Fibroblast of lung (primary cell): ENCODE data around the gene KCND3. TPM values are rescaled to one million over a fixed set of nuclear protein-coding genes. Genes with fewer than 3 reads are reported as not detected.

ENCODE experiments used
- DNase-seq, 2 donors: peaks; one replicate each; pipeline versions ENCODE4 v3.0.0 to v3.0.0-alpha.2; 2010; ENCODE audit warnings: low read depth in 2 of 2
- H2AFZ ChIP-seq: 2 replicates; pipeline ENCODE4 v1.5.1; 2012; ENCODE audit warnings: low read length, control low read depth, inconsistent platforms
- H3K27ac ChIP-seq: 2 replicates; pipeline ENCODE4 v1.5.1; 2011; ENCODE audit warnings: low read length, control low read depth; ENCODE audit not compliant: insufficient read depth
- H3K27me3 ChIP-seq: 2 replicates; pipeline ENCODE4 v1.5.1; 2011; ENCODE audit warnings: mild to moderate bottlenecking, low read length; ENCODE audit not compliant: control insufficient read depth, insufficient read depth
- H3K36me3 ChIP-seq: 2 replicates; pipeline ENCODE4 v1.5.1; 2011; ENCODE audit warnings: low read length; ENCODE audit not compliant: control insufficient read depth, insufficient read depth
- H3K4me1 ChIP-seq: 2 replicates; pipeline ENCODE4 v1.5.1; 2011; ENCODE audit warnings: low read length; ENCODE audit not compliant: control insufficient read depth, insufficient read depth; ENCODE audit errors: extremely low read depth
- H3K4me2 ChIP-seq: 2 replicates; pipeline ENCODE4 v1.5.1; 2011; ENCODE audit warnings: low read length, control low read depth; ENCODE audit not compliant: insufficient read depth; ENCODE audit errors: extremely low read depth
- H3K4me3 ChIP-seq, 4 experiments: fragments of 200-600 bp in 1 of 4; sonication (generic) in 1 of 4; replicated peaks in 1 of 4; 2 replicates each; pipeline ENCODE4 v1.5.1; 2011 to 2016; ENCODE audit warnings: low read length in 4 of 4, low read depth in 3 of 4, mild to moderate bottlenecking in 3 of 4, control low read depth in 2 of 4, inconsistent platforms in 1 of 4, mixed read lengths in 1 of 4; ENCODE audit not compliant: insufficient read depth in 1 of 4; ENCODE audit errors: control extremely low read depth in 1 of 4
- H3K79me2 ChIP-seq: 2 replicates; pipeline ENCODE4 v1.5.1; 2012; ENCODE audit warnings: mild to moderate bottlenecking, low read length, inconsistent platforms; ENCODE audit not compliant: control insufficient read depth, insufficient read depth
- H3K9ac ChIP-seq: 2 replicates; pipeline ENCODE4 v1.5.1; 2011; ENCODE audit warnings: mild to moderate bottlenecking, low read length, control low read depth; ENCODE audit not compliant: insufficient read depth
- H3K9me3 ChIP-seq: 2 replicates; pipeline ENCODE4 v1.5.1; 2012; ENCODE audit warnings: low read depth, low read length; ENCODE audit not compliant: control insufficient read depth, insufficient read depth
- H4K20me1 ChIP-seq: 2 replicates; pipeline ENCODE4 v1.5.1; 2011; ENCODE audit warnings: low read length; ENCODE audit not compliant: control insufficient read depth, insufficient read depth; ENCODE audit errors: extremely low read depth
- CTCF ChIP-seq, 2 donors: IDR thresholded peaks in 1 of 2; conservative IDR thresholded peaks in 1 of 2; 1 replicate in 1 of 2; 2 replicates in 1 of 2; pipeline ENCODE4 v1.5.1; 2011 to 2012; ENCODE audit warnings: low read length in 2 of 2, control low read depth in 1 of 2, inconsistent platforms in 1 of 2, low read depth in 1 of 2, mild to moderate bottlenecking in 1 of 2
- EZH2 ChIP-seq: IDR thresholded peaks from 2 replicates; pipeline ENCODE4 v1.5.1; 2012; ENCODE audit warnings: low read length, control low read depth, mild to moderate bottlenecking; ENCODE audit errors: missing control alignments
- polyA plus RNA-seq, 2 donors: library from polyadenylated mRNA; depleted of rRNA in 1 of 2; stranded (reverse) in 1 of 2; unstranded in 1 of 2; fragments of >200 nt; gene quantifications; 2 replicates each; pipeline ENCODE4 v1.2.1, GENCODE V29; 2011 to 2012; ENCODE audit warnings: missing spikeins in 1 of 2
- total RNA-seq: library from RNA; depleted of rRNA; stranded (reverse); fragments of >200 nt; gene quantifications from 2 replicates; pipeline ENCODE4 v1.2.1, GENCODE V29; 2014

The KCND3 gene
- total and polyA plus RNA-seq, 2 donors (not counting 1 experiment from before 2014, with no cell fraction given): 0.66 to 9.3 TPM

GRCh38 chr1:111736548-111737215 is 252.8 kb downstream of the KCND3 start:
- no peaks in the 10 kb centered on the region for H3K9me3 ChIP-seq
- H3K36me3 ChIP-seq: peaks cover 2% of the 10 kb centered on the region
- peak overlapping the region; percentile 83 for H3K27ac ChIP-seq
- H3K9ac ChIP-seq: peak overlapping the region; percentile 97
- H2AFZ ChIP-seq: no peak overlapping the region
- no peaks in the 10 kb centered on the region for H4K20me1 ChIP-seq
- peak overlapping the region; percentile 73 for H3K4me2 ChIP-seq
- peaks cover 44% of the 10 kb centered on the region for H3K79me2 ChIP-seq
- no peaks in the 10 kb centered on the region for H3K27me3 ChIP-seq
- DNase-seq: peak; percentile 16 to 58
- TF ChIP-seq EZH2 (no peak), CTCF (conservative IDR thresholded peaks at IDR 0.05 in 1 of 2, IDR thresholded peaks at IDR 0.05 in 1 of 2; ENCODE audit: low read depth in 1 of 2, low read length in 2 of 2) (no peak)
- H3K4me3 ChIP-seq: peak overlapping the region in 3 of 4 experiments; percentile 17 to 78 (median 71)
- peaks cover 34% of the 10 kb centered on the region for H3K4me1 ChIP-seq

GRCh38 chr1:111735858-111736544 is 253.5 kb downstream of the KCND3 start:
- DNase-seq: peak; percentile 26 to 83
- Histone ChIP-seq H3K9ac (peak overlapping the region; percentile 97), H3K79me2 (peaks cover 48% of the 10 kb centered on the region), H3K4me1 (peaks cover 34% of the 10 kb centered on the region), H4K20me1 (no peaks in the 10 kb centered on the region), H3K27me3 (no peaks in the 10 kb centered on the region), H3K36me3 (peaks cover 2% of the 10 kb centered on the region), H3K9me3 (no peaks in the 10 kb centered on the region), H3K27ac (peak overlapping the region; percentile 83), H3K4me3 (peak overlapping the region in 2 of 4 experiments; percentile 17 to 78), H2AFZ (no peak overlapping the region), H3K4me2 (peak overlapping the region; percentile 36)
- no peak for TF ChIP-seq CTCF (conservative IDR thresholded peaks at IDR 0.05 in 1 of 2, IDR thresholded peaks at IDR 0.05 in 1 of 2; ENCODE audit: low read depth in 1 of 2, low read length in 2 of 2)
- no peak for TF ChIP-seq EZH2

- H2AFZ ChIP-seq: no peak overlapping the region
- peaks cover 55% of the 10 kb centered on the region for H3K79me2 ChIP-seq
- H3K9me3 ChIP-seq: no peaks in the 10 kb centered on the region
- peaks cover 2% of the 10 kb centered on the region for H3K36me3 ChIP-seq
- H3K27ac ChIP-seq: peak overlapping the region; percentile 83
- H3K9ac ChIP-seq: peak overlapping the region; percentile 49
- no peaks in the 10 kb centered on the region for H4K20me1 ChIP-seq
- TF ChIP-seq CTCF (conservative IDR thresholded peaks at IDR 0.05 in 1 of 2, IDR thresholded peaks at IDR 0.05 in 1 of 2; ENCODE audit: low read depth in 1 of 2, low read length in 2 of 2): no peak
- TF ChIP-seq EZH2: no peak
- DNase-seq: peak; percentile 23 to 43
- H3K4me2 ChIP-seq: no peak overlapping the region
- H3K27me3 ChIP-seq: no peaks in the 10 kb centered on the region
- H3K4me1 ChIP-seq: peaks cover 37% of the 10 kb centered on the region
- no peak overlapping the region for H3K4me3 ChIP-seq
These were observed 254.1 kb downstream of the KCND3 start for GRCh38 chr1:111735321-111735720.
